Activated CD4-positive, CD25-positive, alpha-beta regulatory T cell (primary cell): ENCODE data around the gene NAA25.

Experiments used
- DNase-seq, 4 experiments: peaks; one replicate each; lab custom pipeline; 2025; lab: John Stamatoyannopoulos, UW

The NAA25 gene

DNA sequence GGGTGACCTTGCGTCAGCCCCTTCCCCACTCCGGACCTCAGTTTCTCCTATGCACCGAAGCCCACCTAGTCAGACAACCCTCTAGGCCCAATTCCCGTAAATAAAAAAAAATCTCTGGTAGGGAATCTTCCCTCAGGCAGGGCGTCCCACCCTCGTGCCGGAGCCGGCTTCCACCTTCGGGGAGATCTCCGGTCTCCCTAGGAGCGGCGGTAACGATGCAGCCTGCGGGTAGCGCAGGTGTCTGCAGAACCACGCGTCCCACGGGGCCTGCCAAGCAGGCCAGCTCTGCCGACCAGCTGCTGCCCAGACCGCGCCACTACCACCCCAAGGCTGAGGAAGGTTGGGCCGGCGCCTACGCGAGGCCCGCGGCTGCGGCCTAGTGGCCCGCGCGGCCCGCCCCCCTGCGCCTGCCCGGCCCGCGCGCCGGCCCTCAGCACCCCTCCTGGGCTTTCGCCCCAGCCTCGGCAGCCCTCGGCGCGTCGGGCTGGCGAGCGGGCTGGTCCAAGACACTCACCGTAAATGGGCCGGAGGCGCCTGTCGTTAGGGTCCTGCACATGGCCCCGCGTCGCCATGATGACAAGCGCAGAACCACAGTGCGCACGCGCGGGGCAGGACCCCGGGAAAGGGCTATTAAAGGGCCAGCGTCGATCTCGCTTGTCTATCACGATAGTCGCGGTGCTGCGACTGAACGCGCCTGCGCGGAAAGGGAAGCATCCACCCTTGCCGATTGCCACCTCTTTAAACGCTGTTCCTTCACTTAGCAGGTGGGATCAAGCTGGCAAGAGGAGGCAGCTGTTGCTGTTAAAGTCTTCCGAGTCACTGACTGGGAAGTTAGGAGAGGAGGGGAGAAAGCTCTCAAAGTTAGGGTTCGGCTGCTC lies at the start of gene NAA25:
TSS of gene NAA25 (minus strand) at position 582 of the 878 bp plus-strand sequence. CDS start at position 572, 10 bp downstream.
- peak; percentile 69 to 85 (median 78) for DNase-seq

DNA sequence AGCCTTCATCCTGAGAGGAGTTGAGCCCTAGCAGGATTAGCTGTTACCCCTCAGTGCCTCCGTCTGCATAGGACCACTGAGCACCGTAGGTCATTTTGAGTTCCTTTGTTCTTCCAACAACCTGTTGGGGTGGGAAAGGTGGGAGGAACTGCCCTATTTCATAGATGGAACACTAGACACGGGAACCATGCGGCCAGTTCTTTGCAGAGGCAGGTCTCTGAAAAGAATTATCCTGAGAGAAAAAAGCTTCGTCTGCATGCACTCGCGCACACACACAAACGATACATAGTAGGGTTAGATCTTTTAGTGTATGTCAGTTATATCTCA lies 45.3 kb upstream of the NAA25 start:
- DNase-seq: no peak

DNA sequence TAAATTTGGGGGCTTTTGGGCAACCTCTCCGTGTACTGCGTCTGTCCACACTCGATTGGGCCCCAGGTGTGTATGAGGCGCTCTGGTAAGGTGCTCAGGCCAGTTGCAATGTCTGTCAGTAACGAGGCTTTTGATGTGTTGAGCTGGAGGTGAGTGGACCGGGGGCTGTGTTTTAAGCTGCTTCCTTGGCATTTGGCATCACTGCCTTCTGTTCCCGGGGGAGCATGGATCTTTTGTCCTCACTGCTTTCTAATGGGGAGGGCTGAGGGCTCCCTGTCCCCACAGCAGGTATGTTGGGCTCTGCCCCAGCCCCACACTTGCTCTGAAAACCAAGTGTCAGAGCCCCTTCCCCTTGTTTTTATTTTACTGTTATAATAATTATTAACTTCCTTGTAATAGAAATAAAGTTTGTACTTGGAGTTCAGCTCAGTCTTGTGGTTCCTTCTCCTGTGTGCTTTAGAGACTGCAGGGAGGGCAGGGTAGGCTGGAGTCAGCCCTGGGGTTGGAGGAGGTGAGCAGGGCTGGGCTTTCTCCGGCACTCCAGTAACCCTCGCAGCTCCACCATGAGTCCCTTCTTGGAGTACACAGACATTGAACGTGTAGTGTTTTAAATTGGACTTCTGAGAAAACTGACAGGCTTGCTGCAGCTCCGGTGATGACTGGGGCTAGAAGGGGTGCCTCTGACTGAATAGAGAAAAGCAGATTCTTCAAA lies 44.8 kb upstream of the NAA25 start:
- DNase-seq: no peak

DNA sequence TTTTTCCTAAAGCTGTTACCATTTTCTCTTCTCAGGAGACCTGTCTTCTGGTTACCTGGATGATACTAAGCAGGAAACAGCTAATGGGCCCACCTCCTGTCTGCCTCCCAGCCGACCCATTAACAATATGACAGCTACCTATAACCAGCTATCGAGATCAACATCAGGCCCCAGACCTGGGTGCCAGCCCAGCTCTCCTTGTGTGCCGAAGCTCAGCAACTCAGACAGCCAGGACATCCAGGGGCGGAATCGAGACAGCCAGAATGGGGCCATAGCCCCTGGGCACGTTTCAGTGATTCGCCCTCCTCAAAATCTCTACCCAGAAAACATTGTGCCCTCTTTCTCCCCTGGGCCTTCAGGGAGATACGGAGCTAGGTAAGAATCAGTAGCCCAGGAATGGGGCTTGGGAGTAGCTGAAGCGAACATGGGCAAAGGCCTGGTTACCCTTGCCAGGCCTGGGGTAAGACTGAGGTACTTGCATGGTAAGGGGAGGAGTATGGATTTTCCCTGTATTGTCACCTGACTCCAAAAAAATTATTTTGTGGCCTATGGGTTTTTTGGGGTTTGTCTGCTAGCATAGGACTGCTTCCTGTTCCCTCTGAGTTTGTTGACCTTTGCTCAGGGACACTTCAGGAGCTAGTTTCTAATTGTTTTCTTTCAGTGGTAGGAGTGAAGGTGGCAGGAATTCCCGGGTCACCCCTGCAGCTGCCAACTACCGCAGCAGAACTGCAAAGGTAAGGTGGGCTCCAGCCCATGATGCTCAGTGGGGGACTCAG lies 43.4 kb upstream of the NAA25 start:
- DNase-seq: no peak

DNA sequence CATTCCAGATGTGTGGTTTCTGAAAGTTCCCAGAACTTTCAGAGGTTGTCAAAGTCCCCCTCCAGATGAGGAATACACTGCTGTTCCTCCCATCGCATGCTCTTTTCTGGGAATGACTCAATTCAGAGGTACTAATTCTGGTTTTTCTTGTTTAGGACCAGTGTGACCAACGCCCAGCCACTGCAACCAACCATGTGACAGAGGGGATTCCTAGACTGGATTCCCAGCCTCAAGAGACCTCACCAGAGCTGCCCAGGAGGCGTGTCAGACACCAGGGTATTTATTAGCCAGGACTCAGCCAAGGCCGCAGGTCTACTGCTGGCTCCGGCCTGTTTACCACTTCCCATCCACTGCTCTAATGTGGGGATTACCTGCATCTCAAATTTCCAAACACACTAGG lies 41.0 kb upstream of the NAA25 start:
- no peak for DNase-seq

DNA sequence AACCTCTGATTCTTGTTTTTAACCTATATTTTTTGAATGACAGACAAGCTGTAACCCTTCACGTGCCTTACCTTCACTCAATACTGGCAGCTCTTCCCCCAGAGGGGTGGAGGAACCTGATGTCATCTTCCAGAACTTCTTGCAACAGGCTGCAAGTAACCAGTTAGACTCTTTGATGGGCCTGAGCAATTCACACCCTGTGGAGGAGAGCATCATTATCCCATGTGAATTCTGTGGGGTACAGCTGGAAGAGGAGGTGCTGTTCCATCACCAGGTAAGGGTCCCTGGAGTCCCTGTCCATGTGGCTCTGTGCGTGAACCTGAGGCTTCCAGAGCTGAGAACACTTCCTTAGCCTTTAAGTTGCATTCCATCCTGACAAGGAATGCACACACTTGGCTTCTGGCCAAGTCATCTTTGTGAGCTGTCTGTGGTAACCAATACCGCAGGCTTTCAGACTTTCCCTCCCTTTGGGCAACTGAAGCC lies 39.5 kb upstream of the NAA25 start:
- no peak for DNase-seq

DNA sequence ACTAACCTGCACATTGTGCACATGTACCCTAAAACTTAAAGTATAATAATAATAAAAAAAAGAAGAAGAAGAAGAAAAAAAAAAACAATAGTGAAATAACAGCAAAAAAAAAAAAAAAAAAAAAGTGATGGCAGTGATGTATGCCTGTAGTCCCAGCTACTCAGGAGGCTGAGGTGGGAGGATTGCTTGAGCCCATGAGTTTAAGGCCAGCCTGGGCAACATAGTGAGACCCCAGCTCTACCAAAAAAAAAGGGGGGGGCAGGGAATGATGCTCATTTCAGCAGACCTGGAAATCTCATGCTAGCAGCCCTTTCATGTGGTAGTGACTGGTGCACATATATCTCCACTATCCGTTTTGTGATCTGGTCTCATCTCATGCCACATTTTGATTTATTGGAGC lies 37.5 kb upstream of the NAA25 start:
- no peak for DNase-seq

DNA sequence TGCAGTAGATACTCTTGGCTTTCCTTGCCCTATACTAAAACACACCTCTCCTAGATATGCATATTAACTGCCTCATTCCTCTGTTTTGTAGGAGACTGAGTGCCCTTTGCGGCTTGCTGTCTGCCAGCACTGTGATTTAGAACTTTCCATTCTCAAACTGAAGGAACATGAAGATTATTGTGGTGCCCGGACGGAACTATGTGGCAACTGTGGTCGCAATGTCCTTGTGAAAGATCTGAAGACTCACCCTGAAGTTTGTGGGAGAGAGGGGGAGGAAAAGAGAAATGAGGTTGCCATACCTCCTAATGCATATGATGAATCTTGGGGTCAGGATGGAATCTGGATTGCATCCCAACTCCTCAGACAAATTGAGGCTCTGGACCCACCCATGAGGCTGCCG lies 32.1 kb upstream of the NAA25 start:
- DNase-seq: no peak

DNA sequence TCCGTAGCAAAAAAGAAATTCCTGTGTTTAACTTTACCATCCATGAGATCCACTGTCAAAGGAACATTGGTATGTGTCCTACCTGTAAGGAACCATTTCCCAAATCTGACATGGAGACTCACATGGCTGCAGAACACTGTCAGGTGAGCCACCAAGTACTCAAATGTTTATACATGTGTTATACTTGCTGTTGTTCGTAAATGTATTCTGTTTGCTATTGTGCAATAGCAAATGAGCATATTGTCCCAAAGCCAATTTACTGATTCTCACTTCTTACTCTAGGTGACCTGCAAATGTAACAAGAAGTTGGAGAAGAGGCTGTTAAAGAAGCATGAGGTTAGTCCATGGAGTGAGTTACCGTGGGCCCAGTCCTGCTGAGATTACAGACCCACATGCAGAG lies 26.1 kb upstream of the NAA25 start:
- no peak for DNase-seq

DNA sequence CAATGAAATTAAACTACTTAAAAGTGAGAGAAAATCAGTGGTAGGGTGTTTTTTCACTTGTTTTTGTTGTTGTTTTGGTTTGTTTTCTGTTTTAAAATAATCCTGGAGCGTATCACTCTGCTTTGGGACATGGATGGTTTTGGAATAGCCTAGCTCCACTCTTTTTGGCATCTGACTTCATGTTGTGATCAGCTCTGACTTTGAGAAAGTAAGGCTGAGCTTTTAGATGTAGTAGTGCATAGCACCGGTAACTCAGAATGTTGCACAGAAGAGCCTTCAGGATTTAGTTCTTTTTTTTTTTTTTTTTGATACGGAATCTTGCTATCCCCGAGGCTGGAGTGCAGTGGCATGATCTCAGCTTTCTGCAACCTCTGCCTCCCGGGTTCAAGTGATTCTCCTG lies 24.8 kb upstream of the NAA25 start:
- no peak for DNase-seq

DNA sequence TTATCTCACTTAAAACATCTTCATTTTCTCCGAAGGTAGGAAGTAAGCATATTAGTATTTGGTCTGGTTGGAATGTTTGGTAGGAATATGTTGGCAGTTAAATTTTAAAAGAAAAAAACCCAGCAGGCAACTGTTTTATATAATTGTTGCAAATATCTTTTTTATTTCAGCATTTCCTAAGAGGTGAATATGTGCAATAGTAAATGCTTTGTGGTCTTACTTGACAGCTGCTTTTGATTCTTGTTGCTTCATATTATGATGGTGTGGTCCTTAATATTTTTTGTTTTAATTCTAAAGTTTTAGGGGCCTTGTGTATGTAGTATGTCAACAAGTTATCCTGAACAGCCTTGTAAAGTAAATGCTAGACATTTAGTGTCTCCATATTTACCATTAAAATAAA lies 23.1 kb upstream of the NAA25 start:
- no peak for DNase-seq

DNA sequence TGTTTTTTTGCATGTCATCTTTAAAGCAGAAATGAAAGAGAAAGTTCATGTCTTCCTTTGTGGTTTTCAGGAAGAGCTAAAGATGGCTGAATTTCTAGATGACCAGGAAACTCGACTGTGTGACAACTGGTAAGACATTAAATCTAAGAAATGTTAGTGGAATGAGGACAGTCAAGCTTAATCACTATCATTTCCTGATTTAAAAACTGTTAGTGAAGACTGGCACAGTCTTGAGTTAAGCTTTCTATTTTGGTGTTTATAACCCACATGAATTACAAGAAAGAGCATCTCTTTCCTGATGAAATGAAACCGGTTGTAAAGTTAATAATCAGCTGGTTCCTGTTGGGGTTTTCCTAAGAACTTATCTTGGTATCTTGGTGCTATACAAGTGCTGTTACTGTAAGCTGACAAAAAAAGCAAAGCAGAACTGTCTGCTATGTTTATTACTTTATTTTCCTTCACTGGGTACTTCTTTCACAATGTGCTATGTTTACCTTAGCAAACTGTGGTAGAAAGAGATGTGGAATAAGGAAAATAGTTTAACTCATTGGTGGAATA lies 21.9 kb upstream of the NAA25 start:
- DNase-seq: no peak

DNA sequence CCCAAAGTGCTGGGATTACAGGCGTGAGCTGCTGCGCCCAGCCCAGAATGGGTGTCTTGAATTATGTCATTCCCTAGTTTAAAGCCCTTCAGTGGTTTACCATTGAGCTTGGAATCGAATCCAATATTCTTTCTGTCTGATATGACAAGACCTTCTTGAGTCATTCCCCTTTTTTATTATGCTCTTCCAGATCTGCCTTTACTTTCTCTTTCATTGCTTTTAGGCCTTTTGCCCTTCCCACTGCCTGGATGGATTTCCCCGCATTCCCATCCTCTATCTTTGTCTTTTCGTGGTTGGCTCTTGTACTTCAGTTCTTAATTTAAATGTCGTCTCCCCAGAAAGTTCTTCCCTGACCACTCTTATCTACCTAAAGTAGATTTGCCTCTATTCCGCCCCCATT lies 18.3 kb upstream of the NAA25 start:
- no peak for DNase-seq

DNA sequence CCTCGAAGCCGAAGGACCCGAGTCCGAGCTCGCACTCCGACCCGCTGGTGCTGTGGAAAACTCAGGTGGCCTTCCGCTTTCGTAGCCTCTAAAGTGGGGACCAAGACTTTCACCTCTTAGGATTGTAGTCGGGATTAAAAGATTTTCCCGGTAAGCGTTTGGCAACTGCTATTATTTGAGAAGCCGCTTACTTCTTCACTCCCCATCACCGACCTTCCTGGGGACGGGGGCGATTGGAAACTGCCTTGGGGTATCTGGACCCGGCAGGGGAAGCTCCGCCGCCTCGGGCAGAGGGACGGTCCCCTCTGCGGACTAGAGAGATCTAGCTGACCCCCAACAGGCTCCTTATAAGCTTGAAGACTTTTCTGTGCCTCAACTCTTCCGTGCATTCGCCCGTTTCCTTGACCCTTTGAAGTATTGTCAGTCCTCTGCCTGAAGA lies 17.4 kb upstream of the NAA25 start:
- DNase-seq: no peak

DNA sequence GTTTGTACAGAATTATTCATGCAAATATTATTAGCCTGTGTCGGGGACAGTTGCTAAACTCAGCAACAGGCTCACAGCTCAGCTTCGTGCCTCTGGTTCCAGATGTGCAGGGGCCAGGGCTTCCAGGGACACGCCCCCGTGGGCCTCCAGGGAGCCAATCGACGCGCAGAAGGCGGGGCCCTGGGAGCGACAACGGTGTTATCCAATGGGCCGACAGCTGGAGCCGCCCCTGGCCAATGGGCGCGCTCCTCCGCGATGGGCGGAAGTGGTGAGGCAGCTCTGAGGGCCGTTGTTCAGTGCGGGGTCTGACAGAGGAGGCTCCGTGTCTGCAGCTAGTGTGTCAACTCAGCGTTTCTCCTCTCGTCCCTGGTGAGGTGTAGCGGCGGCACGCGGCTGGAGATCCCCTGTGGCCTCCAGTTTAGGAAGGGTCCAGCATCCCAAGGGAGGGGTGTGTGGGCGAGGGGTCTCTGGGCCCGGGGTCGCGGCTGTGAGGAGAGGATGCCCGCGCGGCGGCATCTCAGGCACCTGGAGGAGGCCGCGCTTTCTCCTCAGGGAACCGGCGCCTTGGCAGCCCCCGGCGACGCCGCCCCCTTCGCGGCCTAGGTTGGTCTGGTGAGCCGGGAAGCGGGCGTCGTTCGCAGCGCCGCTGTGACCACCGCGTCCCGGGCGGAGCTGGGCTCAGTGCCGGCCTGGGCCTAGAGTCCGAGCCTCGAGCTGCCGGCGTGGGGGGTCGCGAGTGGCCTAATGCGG lies 16.8 kb upstream of the NAA25 start, which contains the start of gene TRAFD1:
TSS of gene TRAFD1 (plus strand) at position 311 of the 750 bp plus-strand sequence. CDS start 4,963 bp downstream, outside the sequence.
- DNase-seq: peak; percentile 95 to 98 (median 97)

DNA sequence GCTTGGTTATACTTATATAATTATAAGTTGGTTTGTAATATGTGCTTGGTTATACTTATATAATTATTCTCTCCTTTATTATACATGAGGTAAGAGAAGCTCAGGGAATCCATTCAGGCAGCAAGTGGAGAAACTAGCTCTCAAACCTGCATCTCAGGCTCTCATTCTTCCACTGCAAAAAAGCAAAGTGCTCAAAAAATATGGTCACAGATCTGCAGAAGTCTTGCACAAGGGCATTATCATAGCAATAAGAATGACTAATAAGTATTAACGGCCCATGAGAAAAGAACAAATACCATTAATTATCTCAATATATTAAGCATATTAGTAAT lies 16.3 kb upstream of the NAA25 start:
- DNase-seq: no peak

DNA sequence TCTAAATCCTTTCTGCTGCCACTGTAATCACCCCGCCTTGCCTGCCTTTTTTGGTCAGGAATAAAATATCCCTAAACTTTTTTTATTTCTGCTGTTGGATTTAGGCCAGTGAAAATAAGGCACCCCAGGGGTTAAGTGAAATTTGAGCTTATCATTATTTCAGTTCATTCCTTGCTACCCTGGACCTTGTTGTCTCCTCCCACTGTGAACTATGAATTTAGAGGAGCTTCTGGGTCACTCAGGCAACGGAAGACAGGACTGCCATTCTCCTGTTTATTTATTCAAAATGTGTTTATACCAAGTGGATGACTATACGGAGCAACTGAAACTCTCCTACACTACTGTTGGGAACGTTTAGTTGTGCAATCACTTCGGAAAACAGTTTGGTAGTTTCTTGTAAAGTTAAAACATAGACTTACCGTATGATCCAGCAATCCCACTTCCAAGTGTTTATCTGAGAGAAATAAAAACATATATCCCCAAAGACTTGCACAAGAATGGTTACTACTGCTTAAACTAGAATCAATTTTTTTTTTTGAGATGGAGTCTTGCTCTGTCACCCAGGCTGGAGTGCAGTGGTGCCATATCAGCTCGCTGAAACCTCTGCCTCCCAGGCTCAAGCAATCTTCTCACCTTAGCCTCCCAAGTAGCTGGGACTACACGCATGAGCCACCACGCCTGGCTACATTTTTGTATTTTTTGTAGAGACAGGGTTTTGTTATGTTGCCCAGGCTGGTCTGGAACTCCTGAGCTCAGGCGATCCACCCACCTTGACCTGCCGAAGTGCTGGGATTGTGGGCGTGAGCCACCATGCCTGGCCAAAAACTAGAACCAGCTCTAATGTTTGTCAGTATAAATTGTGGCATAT lies 14.5 kb upstream of the NAA25 start:
- no peak for DNase-seq

DNA sequence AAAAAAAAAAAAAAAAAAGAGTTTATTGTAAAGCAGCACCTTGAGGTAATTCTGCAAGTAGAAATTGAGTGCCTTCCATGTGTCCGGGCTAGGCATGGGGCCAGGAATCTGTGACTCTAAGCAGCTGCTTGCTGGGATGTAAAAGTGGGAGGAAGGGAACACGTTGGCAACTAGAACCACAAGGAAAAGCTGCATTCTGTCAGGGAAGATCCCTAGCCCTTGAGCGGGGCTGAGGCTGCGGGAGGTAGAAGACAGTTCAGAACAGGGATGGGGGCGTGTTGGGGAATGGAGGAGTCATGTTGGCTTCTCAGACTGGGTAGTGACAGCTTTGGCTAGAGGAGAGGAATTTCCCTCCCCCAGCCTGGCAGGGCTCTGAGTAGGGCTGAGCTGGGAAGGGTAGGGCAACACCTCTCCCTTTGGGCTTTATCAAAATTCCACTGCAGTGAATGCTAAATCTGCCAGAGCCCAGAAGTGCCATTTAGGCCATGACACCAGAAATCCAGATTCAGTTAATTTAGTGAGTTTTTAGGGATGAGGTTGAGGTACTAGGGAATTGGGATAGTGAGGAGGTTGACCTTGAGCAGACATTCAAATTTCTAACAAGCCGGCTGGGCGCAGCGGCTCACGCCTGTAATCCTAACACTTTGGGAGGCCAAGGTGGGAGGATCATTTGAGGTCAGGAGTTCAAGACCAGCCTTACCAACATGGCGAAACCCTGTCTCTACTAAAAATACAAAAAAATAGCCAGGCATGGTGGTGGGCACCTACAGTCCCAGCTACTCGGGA lies 13.4 kb upstream of the NAA25 start:
- no peak for DNase-seq

DNA sequence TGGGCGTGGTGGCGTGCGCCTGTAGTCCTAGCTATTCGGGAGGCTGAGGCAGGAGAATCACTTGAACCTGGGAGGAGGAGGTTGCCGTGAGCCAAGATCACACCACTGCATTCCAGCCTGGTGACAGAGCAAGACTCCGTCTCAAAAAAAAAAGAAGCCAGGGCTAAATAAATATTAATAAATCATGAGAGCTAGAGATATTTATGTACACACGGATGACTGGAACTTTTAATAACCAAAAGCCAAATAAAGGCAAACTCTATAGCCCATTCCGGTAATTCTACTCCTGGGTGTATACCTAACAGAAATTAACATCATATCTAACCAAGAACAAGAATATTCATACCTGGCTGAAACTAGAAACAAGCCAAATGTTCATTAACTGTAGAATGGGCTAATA lies 9.1 kb upstream of the NAA25 start:
- DNase-seq: no peak
